Right ventricle myocardium inferior (tissue), 1 donor: ENCODE results near the gene SPOCK1. TPM values are rescaled to one million over a fixed set of nuclear protein-coding genes. Genes with fewer than 3 reads are reported as not detected.

Experiments used
- ATAC-seq: fragments of 200-7000 bp; cut with Tn5 transposase; one replicate; pipeline ENCODE4 v1.9.1; 2020; ENCODE audit warnings: mild to moderate bottlenecking, moderate library complexity
- DNase-seq: peaks from one replicate; pipeline ENCODE4 v3.0.0; 2021; ENCODE audit errors: missing footprints
- intact Hi-C: fragments of 100-400 bp; cut with DNase I; formaldehyde crosslinking; loops from one replicate; pipeline ENCODE4 v1.11.0; 2022
- total RNA-seq: library from RNA; stranded (reverse); fragmentation: NEBNext Ultra II Directional; extraction: Animal tissue kit (Norgen Biotek cat#: 25700); gene quantifications from one replicate; pipeline ENCODE4 v1.2.1, GENCODE V29; 2021
- donor health status: DM: no; HTN: yes; CAD: no; lungs with severe emphysema.

Gene SPOCK1
- total RNA-seq, 1 donor from 2014 or later = 35.5 TPM

GRCh38 chr5:137205231-137206027 is 293.7 kb downstream of the SPOCK1 start:
- intact Hi-C loops = no loop called here
- DNase-seq (no peak), ATAC-seq (no peak)

GRCh38 chr5:137203011-137203632 is 296.0 kb downstream of the SPOCK1 start:
- DNase-seq (no peak), ATAC-seq (no peak)
- intact Hi-C loops = no loop called here

- ATAC-seq (peak; percentile 72), DNase-seq (no peak)
- intact Hi-C loops = no loop called here
These were observed 297.2 kb downstream of the SPOCK1 start for GRCh38 chr5:137201876-137202275.

DNA sequence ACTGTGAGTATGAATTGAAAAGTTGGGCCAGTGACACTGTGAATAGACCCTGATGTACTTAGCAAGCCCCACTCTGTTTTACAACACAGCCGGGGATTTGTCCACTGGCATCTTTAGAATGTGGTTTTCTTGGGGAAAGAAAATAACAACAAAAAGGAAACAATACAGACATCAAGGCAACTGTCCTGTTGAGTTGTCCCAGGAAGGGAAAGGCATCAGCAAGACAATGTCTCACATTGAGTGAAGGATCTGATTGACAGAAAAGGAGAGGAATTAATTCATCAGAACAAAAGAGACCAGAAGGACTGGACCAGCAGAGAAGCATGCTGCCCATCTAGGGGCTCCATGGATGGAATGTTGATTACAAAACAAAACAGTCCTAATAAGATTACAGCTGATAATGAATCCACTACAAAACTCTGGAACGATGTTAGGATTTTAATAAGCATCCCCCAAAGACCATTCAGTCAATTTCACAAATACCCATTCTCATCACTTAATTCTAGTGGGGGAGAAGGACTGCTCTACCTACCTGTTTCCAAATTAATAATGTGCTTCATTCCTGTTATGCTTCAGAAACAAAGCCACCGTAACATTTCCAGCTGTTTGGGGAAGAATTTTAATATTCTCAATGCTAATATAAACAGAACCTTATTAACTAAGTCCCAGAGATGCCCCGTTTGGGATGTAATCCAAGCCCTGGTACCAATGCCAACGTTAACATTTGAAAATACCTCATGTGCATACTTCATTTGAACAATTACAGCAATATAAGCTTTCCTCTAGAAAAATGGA is 298.0 kb downstream of the SPOCK1 start:
- DNase-seq = no peak
- intact Hi-C loops = no loop called here
- no peak for ATAC-seq

DNA sequence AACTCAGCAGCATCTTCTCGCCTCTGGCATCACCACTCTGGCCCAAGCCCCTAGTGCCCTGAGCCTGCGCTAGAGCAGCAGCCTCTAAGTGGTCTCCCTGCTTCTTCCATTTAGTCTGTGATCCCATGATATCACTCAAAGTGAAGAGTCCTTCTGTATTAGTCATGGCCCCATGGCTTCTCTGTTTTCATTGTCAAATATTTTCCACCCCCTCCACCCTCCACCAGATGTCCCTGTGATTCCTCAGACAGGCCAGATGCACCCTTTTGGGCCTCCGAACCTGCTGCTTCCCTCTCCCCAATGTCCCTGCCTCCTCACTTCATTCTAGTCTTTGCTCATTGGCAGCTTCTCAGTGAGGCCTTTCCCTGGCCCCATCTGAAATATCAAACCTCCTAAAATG is 299.2 kb downstream of the SPOCK1 start:
- ATAC-seq (no peak), DNase-seq (no peak)
- intact Hi-C loops = no loop called here

DNA sequence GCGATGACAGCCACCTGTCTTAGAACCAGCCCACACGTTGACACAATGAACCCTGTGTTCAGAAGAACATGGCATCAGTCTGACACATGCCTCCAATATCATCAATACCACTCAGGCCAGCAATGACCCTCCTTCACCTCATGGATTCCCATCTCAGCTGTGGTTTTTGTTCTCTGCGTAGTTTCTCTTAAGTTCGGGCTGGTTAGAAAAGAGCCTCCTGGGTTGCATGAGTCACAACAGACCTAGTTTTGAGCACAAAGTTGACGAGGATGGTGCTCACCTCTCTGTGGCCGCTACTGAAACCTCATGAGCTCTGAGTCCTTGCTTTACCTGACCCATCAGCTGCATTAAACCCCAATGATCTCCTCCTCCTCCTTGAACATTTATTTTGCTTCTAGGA is 299.9 kb downstream of the SPOCK1 start:
- ATAC-seq (no peak), DNase-seq (no peak)
- intact Hi-C loops = no loop called here

DNA sequence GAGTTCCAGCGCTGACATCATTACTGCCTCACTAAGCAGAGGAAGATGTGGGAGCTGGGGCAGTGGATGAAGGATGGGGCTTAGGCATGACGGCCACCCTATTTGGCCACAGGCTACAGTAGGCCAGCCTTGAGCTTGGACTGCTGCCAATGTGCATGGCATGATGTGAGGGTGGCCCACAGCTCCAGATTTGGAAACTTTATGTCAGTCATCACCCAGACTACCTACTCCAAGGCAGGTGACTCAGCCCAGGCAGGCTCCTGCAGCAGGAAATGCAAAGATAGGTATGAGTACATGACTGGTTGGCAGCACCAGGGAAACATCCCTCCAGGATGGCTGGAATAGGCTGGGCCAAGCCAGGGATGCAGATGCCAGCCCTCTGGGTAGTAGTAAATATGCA is 303.6 kb downstream of the SPOCK1 start:
- intact Hi-C loops = no loop called here
- no peak for ATAC-seq

GRCh38 chr5:137194300-137194699 is 304.8 kb downstream of the SPOCK1 start:
- DNase-seq (no peak), ATAC-seq (no peak)
- intact Hi-C loops = no loop called here

More for the DNA sequence above, 303.6 kb downstream of the SPOCK1 start:
- no peak for DNase-seq

- DNase-seq (no peak), ATAC-seq (no peak)
- intact Hi-C loops = no loop called here
These were observed 306.8 kb downstream of the SPOCK1 start for GRCh38 chr5:137192293-137192743.

DNA sequence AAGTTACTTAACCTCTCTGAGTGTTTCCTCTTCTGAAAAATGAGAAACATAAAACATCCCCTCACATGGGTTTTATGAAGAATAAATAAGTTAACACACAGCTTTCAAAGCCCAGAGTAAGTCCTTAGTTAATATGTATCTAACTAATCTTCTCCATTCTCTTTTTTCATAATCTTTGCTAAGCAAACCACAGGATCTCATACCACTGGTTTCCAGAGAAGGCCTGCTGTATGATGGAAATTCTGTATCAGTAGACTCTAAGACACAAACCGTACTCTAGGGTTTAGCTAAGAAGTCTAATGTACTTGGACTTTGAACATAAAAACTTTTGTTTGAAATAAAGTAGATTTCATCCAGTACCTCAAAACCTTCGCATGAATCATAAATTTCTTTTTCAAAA is 307.9 kb downstream of the SPOCK1 start:
- DNase-seq (no peak), ATAC-seq (no peak)
- intact Hi-C loops = no loop called here

DNA sequence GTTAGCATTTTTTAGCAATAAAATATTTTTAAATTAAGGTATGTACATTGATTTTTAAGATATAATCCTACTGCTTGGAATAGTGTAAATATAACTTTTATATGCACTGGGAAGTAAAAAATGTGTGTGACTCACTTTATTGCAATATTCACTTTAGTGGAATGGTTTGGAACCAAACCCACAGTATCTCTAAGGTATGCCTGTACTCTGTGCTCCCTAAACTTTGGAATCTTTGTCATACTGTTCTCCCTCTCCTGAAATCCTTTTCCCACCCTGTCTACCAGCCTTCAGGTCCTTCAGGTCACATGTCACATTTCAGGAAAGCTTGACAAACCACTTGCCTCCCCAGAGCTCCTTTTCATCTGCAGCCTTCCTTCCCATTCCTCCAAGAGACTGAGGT is 308.7 kb downstream of the SPOCK1 start:
- no peak for ATAC-seq
- DNase-seq = no peak
- intact Hi-C loops = no loop called here

- intact Hi-C loops = no loop called here
These were observed 309.1 kb downstream of the SPOCK1 start for GRCh38 chr5:137190031-137190430.

DNA sequence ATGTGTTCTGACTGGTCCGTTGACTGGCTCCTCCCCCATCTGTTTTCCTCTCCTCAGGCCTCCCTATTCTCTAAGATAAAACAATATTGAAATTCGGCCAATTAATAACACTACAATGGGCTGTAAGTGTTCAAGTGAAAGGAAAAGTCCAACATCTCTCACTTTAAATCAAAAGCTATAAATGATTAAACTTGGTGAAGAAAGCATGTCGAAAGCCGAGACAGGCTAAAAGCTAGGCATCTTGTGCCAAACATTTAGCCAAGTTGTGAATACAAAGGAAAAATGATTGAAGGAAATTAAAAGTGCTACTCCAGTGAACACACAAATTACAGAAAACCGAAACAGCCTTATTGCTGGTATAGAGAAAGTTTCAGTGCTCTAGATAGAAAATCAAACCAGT is 310.6 kb downstream of the SPOCK1 start:
- intact Hi-C loops = no loop called here
- DNase-seq (no peak), ATAC-seq (no peak)

More at GRCh38 chr5:137190031-137190430, 309.1 kb downstream of the SPOCK1 start:
- DNase-seq (no peak), ATAC-seq (no peak)

DNA sequence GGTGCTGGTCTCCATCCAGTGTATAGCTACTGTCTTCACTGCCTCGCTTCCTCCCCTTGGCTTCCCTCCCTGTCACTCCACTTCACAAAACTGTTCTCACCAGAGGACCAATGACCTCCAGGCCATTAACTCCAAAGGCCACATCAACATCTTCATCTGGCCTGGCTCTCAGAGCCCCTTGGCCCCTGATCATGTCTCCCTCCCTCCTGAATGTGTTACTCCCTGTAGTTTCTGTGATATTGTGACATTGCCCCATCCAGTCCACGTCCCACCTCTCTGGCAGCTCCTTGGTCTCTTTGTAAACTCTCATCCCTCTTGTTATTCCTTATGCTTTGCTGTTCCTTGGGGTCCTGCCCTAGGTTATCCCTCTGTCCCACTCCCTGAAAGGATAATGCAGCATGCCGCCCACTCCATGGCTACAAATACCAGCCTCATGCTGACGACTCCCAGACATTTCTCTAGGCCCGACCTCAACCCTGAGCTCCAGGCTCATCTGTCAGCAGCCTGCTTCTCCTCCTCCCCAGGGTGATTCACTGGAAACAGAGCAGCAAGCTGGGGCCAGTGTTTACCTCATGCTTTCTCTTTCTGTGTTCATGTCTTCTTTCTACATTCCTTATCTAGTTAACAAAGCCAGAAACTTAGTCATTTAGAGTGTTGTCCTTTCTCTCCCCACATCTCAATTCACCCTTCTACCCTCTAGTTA is 312.2 kb downstream of the SPOCK1 start:
- no peak for DNase-seq
- intact Hi-C loops = no loop called here

GRCh38 chr5:137185193-137185592 is 313.9 kb downstream of the SPOCK1 start:
- intact Hi-C loops = no loop called here

More for the DNA sequence above, 312.2 kb downstream of the SPOCK1 start:
- peak; percentile 87 for ATAC-seq

DNA sequence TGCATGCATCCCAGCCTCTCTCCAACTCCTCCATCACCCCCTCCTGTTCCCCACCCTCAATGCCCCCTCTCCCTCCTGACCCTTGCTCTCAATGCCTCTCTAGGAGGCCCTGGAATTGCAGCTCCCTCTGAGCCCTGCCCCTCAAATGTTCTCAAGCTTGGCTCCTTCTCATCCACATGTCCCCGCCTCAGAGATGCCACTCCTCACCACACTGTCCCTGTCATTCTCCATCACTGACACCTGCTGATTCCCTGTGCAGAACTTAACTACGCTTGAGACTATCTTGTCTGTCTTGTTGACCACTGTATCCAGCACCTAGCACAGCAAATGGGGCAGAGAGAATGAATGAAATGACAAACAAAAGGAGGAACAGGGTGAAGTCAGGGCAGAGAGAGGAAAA is 314.4 kb downstream of the SPOCK1 start:
- intact Hi-C loops = no loop called here
- ATAC-seq (no peak), DNase-seq (no peak)

More at GRCh38 chr5:137185193-137185592, 313.9 kb downstream of the SPOCK1 start:
- no peak for DNase-seq
- no peak for ATAC-seq

DNA sequence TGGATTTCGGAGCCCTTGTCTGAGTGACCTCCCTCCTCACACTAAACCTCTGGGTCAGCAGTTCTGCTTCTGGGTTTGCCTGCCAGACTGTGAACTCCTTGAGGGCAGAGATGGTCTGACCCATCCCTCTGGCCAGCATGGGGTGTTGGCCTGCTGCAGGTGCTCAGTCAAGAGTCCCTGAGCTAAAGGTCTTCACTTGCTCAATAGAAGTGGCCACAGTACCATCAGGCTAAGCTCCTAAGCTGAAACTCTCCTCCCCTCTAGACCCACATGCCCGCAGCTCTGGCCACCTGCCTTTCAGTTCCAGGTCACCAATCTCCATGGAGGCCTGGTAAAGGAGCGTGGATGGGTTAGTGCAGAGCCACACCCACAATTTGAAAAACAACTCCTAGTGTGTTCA is 316.6 kb downstream of the SPOCK1 start:
- ATAC-seq = no peak
- no peak for DNase-seq
- intact Hi-C loops = no loop called here

DNA sequence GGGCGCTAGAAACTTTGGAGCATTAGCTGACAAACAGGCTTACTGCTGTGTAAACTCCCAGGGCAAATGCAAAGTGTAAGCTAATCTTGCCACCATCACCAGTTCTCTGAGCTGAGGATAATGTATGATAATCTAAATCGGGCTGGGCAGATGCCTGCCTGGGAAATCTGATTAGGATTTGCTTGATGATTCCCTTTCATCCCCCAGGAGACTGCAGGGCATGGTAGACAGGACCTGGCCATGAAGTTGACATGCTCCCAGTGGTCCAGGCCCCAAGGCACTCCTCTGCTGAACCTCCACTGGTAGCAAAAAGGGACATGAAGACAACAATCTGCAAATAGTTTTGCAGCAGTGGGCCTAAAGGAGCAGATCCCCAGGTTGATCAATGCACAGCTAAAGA is 317.5 kb downstream of the SPOCK1 start:
- intact Hi-C loops = no loop called here
- DNase-seq (no peak), ATAC-seq (no peak)

- ATAC-seq (no peak), DNase-seq (no peak)
- intact Hi-C loops = no loop called here
These were observed 319.9 kb downstream of the SPOCK1 start for GRCh38 chr5:137179203-137179602.
